Retina (tissue), 1 donor: ENCODE measurements around the gene VPS18.

Source experiments
- DNase-seq: peaks from one replicate; pipeline ENCODE4 v3.0.0-alpha.2; 2016

VPS18 gene

DNA sequence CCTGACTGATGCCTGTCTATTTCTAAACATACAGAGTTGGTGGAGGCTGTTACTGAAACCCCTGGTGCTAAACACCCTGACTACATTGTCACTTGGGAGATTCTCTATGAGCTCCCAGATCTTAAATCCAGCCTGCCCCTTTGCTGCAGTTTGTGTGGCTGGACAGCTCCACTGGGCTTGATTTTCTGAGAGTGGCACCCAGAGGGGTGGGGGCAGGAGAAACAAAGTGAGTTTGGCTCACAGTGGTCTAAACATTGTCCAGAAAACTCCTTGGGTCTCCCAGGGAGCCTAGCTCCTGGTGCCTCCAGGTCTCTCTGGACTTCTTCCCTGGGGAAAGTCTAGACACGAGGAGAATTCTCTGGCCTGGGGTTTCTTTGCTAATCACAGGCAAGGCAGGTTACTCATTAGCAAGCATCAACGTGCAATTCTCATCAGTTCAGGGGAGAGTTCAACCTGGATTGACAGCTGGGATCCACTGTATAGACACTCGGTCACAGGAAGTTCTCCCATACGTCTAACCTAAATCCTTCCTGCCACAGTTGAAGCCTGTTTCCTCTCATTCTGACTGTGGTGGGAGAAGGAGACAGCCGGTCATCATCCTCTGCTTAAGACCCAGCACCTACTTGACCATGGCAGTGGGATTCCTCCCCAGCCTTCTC, 27.8 kb downstream of the VPS18 start:
- DNase-seq, result no peak

DNA sequence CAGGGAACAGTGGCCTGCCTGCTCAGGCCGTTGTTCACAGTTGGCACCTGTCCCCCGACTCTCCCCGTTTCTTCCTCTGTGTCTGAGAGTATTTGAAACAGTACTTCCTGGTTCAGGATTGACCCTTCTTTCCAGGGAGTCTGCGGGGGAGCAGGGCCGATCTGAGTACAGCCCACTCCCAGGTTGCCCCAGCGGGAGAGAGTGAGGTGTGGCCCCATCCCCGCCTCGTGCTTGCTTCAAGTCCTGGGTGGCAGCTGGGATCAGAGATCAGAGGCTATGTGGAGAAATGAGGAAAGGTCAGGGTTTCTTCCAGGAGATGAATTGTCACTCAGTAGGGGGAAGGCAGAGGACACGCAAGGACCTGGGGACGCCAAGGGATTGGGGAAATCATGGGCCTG, 28.4 kb downstream of the VPS18 start:
- no peak for DNase-seq

DNA sequence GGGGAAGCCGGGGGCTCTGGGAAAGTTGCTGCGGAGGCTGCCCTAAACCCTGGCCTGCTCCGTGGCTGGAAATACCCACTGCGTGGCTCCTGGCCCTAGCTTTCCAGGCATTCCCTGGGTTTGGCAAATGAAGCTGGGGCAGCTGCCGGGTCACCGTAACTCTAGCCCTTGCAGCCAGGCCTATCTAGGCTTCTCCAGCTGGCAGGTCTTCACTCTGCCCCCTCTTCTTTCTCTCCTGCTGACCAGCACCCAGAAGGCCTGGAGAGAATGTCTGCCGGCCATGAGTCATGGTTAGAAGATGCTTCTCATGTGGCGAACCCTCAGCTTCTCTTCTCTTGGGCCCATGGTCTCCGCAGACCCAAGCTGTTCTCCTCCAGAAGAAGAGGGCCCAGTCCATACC, 29.3 kb downstream of the VPS18 start:
- no peak for DNase-seq

DNA sequence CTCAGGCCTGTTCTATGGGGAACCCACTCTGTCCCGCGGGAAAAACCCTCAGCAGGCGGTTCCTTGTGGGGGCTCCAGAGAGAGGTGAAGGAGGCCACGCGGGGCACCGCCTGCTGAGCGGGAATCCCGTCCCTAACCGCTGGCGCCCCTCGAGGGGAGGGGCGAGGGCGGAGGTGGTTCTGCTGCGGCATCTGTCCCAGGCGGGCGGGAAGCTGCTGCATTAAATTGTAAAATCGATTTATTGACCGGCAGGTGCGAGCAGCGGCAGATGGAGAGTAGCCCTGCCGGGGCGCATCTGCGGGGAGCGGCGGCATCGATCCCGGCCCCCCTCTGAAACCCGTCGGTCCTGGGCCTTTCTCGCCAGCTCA, 31.2 kb downstream of the VPS18 start:
- DNase-seq, result no peak

DNA sequence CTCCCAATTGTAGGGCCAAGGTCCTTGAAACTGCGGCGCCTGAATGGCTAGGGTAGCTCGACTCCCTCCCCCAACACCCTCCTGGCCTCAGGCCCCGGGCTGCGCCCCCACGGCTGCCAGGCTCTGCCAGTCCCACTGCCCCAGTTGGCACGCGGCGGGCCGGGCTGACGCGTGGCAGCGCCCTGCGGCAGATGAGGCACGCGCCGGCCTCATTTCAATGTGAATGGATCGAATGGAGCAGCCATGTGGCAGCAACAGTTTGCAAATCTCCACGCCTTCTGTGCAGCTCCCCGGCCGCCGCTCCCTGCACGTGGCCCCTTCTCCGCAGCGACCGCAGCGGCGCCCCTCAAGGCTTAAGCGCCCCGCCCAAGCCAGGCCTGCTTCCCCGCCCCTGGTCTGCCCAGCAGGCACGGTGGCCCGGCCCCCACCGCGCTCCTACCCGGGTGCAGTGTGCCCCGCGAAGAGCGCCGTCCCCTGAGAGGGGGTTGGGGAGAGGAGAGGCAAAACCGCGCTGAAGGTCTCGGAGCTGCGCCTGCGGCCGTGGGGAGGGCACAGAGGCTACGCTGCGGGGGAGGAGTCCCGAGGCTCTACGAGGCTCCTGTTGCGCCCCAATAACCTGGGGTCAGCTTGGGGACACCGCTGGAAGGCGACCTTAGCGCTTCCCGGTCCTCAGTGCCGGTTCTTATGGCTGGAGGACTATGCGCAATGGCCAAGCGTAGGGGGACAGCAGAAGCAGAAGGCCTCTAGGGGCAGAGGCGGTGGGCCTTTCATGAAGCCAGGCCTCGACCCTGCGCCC, 31.8 kb downstream of the VPS18 start:
- DNase-seq, result peak; percentile 88

DNA sequence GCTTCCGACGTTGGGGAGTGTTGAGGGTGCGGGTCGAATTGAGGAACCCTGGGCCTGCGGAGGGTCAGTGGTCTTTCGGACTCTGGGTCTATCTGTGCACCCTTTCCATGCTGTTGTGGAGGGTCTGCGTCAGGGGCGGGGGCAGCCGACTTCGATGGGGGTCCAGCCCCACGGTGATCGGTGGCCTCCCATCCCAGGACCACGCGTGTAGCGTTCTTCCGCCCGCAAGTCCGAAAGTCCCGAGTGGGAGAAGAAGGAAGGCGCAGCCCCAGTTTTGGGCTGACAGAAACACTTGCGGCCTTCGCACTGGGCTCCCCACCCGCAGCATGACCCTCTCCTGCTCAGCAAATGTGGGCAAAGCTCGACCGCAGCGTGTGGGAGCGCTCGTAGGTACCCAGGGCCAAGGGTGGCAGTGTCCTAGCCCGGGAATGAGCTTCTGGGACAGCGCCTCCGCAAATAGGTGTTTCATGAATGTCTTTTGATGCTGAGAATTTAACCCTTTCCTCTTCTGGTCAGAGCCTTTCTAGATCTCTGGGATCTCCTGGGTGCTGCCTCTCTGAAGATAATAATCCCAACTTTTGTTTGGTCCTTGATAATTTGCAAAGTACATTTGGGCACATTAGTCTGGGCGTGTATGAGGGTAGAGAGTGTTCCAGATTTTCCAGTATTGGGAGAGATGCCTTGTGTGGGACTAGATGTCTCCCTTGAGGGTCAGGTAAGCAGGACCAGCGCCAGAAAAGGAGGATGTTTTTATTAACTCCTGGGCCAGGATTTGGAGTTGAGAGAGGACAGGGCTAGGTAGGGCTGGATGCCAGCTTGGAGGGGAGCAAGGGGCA, 32.6 kb downstream of the VPS18 start:
- no peak for DNase-seq

DNA sequence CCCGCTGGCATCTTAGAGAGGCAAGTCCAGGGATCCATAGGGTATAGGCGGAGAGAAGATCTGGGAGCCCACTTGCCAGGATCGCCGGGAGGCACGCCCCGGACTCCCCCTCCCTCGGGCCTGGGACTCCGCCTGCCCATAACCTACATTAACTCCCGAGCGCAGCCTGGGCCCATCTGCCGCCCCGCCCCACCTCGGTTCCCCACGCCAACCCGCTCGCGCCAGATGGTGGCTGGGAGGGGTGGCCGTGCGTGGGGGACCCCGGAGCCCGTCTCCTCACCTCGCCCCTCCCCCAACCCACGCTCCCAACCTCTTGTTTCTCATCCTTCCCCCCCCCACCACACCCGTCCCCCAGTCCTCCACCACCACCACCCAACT, 33.2 kb downstream of the VPS18 start:
- DNase-seq, result peak; percentile 71

DNA sequence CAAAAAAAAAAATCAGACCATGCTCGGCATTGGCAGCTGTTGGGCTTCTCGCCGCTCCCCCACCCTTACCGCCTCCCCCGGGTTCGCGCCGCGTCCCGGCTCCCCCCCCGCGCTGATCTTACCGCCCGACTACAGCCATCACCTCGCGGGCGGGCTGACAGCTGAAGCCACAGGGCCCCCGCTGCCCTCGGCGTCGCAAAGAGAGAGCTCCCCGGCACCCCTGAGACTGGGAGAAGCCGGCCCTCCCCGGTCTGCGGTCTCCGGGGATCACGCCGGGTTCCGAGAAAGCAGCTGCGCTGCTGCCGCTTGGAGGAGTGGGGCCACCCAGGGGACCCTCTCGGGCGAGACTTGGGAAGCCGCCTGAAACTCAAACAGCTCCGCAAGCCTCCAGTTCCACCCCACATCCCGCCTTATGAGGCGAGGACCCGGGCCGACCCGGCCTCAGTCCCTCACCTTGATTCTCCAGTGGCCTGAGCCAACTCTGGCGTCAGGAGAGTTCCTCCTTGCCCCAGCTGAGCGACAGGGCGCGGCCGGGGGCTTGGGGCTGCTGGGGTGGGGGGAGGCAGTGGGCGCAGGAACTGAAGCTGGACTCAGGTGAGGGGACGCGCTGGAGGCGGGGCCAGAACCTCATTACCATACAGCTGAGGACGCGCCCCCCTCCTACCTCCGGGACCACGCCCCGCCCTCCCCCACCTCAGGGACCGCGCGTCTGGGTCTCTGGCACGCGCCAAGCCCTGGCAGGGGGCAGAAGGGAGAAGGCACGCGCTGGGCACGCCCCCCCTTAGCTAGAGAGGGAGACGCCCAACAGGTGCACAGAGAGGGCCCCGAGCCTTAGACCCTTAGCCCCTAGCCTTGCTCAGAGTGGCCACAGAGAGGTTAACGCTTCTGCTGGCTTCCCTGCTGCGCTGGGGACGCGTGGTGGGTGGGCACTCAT, 33.9 kb downstream of the VPS18 start:
- peak; percentile 71 for DNase-seq

DNA sequence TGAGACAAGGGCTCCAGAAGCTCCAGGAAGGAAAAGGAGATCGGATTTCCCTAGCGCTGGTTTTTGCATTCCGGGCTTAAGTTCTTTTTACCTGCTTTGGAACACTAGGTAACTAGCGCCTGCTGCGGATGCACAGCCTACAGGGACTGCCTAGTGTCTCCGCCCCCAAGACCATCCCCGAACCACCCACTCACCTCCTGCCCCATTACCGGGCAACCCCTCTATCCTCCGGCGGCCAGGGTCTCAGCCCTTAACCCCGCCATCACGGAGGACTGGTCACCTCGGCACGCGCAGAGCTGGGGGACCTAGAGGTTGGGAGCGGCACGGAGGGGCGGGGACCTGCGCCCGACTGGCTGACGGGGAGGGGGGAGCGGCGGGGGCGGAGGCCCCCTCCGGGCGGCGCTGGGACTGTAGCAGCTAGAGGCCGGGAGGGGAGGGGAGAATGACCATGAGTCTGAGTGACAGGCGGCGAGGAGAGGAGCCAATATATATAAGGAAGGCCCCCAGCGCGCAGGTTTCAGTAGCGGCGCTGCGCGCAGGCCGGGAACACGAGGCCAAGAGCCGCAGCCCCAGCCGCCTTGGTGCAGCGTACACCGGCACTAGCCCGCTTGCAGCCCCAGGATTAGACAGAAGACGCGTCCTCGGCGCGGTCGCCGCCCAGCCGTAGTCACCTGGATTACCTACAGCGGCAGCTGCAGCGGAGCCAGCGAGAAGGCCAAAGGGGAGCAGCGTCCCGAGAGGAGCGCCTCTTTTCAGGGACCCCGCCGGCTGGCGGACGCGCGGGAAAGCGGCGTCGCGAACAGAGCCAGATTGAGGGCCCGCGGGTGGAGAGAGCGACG, 34.8 kb downstream of the VPS18 start, which contains the start of gene DLL4:
Gene DLL4 (plus strand): TSS at position 520 of the 839 bp plus-strand sequence. CDS start 329 bp downstream, outside the sequence.
- peak; percentile 91 for DNase-seq

DNA sequence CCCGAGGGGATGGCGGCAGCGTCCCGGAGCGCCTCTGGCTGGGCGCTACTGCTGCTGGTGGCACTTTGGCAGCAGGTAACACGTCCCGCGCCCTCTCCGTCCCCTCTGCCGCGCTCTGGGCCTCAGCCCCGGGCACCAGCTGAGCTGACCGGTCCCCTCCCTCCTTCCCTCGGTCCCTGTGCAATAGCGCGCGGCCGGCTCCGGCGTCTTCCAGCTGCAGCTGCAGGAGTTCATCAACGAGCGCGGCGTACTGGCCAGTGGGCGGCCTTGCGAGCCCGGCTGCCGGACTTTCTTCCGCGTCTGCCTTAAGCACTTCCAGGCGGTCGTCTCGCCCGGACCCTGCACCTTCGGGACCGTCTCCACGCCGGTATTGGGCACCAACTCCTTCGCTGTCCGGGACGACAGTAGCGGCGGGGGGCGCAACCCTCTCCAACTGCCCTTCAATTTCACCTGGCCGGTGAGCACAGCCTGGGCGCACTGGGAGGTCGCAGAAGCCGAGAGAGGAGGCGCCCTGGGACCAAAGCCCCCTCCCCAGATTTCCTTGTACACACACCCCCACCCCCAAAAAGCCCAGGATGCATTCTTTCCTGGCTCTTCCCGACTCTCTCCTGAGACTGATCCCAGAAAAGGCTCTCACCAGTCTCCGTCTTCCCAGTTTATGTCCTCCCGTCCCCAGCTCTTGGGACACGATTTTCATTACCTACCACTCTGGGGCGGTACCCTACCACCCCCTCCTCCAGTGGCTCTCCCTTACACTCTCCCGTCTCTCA, 35.6 kb downstream of the VPS18 start:
- DNase-seq, result peak; percentile 90

DNA sequence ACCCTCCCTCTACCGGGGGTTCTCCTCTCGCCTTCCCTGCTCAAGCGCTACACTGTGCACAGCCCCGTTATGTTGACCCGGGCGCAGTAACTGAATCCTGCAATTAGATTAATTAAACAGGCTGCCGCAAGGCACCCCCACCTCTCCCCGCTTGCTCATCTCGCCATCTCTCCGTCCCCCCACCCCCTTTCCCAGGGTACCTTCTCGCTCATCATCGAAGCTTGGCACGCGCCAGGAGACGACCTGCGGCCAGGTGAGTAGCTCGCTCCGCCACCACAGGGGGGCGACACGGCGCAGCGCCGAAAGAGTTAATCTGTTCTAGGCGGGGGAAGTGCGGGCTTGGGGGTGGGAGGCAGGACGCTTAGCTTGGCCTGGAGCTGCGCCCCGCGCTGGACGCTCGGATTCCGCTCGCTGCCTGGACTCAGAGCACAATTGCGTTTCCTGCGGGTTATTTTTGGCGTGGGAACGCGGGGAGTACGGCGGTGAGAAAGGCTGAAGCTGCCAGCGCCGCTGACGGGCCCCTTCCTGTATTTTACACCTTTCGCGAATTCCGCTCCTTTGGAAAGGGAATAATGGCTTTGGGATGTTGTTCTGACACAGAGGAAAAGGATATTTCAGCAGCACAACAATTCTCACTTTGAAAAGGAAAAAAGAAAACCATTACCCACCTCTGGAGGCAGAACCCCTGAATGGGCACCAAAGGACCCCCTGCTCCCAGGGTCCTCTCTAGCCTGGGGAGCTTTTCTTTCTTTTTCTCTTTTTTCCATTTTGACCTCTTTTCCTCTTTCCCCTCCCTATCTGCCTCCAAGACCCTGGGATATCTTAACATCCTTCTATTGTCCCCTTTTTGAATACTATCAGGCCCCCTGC, 36.4 kb downstream of the VPS18 start:
- peak; percentile 71 for DNase-seq

DNA sequence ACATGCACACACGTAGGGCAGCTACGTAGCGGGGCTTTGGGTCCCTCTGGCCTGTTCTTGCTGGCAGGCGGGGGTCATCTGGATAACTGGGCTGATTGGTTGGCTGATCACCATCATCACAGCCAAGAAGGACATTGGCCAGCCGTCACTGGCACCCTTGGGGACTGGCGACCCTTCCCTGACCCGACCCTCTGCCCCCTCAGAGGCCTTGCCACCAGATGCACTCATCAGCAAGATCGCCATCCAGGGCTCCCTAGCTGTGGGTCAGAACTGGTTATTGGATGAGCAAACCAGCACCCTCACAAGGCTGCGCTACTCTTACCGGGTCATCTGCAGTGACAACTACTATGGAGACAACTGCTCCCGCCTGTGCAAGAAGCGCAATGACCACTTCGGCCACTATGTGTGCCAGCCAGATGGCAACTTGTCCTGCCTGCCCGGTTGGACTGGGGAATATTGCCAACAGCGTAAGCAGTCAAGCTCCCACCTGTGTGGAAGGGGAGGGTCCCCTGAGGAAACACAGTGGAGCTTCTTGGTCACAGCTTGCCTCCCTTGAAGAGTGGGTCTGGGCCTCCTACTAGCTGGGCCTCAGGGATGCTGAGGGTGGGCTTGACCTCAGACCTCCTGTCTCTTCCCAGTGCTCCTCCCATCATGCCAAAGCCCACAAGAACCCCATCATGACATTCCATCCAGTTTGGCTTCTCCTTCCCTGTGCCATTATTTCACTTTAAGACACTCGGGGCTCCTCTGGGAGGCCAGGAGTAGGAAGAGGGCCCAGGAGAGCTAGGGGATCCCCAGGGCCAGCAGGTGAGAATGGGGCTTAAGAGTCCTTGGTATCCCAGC, 37.3 kb downstream of the VPS18 start:
- DNase-seq, result no peak

DNA sequence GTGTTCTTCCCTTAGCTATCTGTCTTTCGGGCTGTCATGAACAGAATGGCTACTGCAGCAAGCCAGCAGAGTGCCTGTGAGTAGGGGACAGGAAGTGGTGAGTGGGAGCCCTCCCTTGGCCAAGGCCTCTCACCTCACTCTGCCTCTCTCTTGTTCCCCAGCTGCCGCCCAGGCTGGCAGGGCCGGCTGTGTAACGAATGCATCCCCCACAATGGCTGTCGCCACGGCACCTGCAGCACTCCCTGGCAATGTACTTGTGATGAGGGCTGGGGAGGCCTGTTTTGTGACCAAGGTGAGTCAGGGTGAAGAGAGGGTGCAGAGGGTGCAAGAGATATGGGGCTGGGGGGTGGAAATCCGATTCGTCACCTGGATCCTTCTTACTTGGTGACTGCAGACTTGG, 37.9 kb downstream of the VPS18 start:
- no peak for DNase-seq

DNA sequence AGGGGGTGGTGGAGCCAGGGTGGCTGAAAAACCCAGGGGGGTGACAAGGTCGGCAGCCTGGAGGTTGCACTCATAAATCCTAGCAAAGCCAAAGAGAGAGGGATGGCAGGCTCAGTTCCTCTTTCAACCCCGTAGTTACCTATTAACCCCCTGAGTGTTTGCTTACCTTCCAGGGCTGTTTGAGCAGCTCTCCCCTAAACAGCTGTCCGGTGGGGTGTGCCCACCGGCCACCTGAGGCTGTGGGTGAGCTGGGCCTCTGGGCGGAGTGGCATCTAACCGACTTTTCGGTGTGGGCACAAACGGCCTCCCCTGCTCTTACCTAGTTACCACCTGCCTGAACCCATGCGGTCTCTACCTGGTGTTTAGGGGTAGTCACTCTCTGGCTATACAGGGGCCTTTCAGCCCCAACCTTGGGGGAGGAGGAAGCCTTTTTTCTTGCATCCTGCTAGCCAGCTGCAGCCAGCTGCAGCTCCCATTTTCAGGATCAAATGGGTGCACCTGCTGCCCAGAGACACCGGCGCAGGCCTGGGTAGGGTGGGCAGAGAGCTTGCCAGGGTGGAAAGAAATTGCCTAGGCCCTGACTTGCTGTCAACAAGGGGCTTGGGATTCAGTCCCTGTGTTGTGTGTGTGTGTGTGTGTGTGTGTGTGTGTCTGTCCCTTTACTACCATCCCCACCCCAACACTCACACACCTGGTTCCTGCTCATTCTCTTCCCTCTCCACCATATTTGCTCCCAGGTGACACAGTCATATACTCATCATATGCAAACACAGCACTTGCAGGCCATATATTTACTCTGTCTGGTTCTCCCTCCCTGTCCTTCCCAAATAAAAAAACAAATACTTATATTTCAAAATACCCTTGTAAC, 38.6 kb downstream of the VPS18 start:
- DNase-seq, result no peak

DNA sequence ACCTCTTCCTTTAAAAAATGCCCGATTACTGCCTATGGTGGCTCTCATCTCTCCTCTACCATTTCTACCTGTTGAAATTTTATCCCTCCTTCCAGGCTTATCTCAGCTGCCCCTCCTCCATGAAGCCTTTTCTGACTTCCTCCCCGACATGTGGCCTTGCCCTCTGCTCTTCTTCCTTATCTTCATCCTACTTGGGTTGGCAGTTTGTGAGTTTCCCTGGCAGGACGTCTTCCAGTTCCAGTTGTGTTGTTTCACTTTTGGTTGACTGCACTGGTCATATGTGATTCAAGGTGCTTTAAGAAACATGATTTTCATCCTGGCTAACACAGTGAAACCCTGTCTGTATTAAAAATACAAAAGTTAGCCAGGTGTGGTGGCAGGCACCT, 39.3 kb downstream of the VPS18 start:
- no peak for DNase-seq

DNA sequence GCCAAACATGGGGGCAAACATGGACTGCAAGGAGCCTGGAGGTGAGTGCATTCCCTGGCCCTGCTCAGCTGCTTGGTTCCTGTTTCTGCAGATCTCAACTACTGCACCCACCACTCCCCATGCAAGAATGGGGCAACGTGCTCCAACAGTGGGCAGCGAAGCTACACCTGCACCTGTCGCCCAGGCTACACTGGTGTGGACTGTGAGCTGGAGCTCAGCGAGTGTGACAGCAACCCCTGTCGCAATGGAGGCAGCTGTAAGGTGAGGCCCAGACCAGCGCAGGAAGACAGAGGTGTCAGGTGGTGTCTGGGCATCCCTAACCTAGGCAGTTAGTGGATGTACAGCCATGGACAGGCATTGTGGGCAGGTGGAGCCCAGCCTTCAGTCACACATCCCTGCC, 40.2 kb downstream of the VPS18 start:
- DNase-seq, result no peak

DNA sequence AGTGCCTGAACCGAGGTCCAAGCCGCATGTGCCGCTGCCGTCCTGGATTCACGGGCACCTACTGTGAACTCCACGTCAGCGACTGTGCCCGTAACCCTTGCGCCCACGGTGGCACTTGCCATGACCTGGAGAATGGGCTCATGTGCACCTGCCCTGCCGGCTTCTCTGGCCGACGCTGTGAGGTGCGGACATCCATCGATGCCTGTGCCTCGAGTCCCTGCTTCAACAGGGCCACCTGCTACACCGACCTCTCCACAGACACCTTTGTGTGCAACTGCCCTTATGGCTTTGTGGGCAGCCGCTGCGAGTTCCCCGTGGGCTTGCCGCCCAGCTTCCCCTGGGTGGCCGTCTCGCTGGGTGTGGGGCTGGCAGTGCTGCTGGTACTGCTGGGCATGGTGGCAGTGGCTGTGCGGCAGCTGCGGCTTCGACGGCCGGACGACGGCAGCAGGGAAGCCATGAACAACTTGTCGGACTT, 42.0 kb downstream of the VPS18 start:
- DNase-seq, result no peak
